Loucy (cell line): ENCODE data around the gene ATF6.

Experiments used
- H2AFZ ChIP-seq: fragments of 200-600 bp; sonication (generic); 2 replicates; pipeline ENCODE4 v1.6.0; 2016; ENCODE audit warnings: antibody characterized with exemption, mild to moderate bottlenecking, low read length, moderate library complexity
- H3F3A ChIP-seq: fragments of 200-600 bp; 2 replicates; pipeline ENCODE4 v1.6.0; 2016; ENCODE audit warnings: antibody characterized with exemption, low read depth, mild to moderate bottlenecking
- H3K27me3 ChIP-seq: fragments of 200-600 bp; sonication (generic); 2 replicates; pipeline ENCODE4 v1.6.1; 2014; ENCODE audit warnings: low read length, mild to moderate bottlenecking; ENCODE audit not compliant: insufficient read depth, poor library complexity, severe bottlenecking
- H3K36me3 ChIP-seq: fragments of 200-600 bp; sonication (generic); 2 replicates; pipeline ENCODE4 v1.6.1; 2016; ENCODE audit warnings: low read length; ENCODE audit not compliant: insufficient read depth
- H3K4me1 ChIP-seq: fragments of 200-600 bp; sonication (generic); 2 replicates; pipeline ENCODE4 v1.5.1; 2014; ENCODE audit warnings: low read length, mild to moderate bottlenecking; ENCODE audit not compliant: insufficient read depth, poor library complexity, severe bottlenecking
- H3K4me2 ChIP-seq: fragments of 200-600 bp; sonication (generic); 2 replicates; pipeline ENCODE4 v1.6.0; 2014; ENCODE audit warnings: antibody characterized with exemption, low read length, low read depth, mild to moderate bottlenecking; ENCODE audit not compliant: poor library complexity, severe bottlenecking
- H3K4me3 ChIP-seq: fragments of 200-600 bp; sonication (generic); 2 replicates; pipeline ENCODE4 v1.5.1; 2014; ENCODE audit warnings: low read length, mild to moderate bottlenecking, mixed read lengths; ENCODE audit not compliant: poor library complexity, severe bottlenecking
- H3K79me2 ChIP-seq: fragments of 200-600 bp; sonication (generic); 2 replicates; pipeline ENCODE4 v1.6.1; 2014; ENCODE audit warnings: low read length; ENCODE audit not compliant: insufficient read depth
- H3K9ac ChIP-seq: fragments of 200-600 bp; sonication (generic); 2 replicates; pipeline ENCODE4 v1.6.0; 2014; ENCODE audit warnings: mild to moderate bottlenecking, low read depth, low read length, moderate library complexity; ENCODE audit not compliant: poor library complexity, severe bottlenecking
- H3K9me2 ChIP-seq: fragments of 200-600 bp; sonication (generic); replicated peaks from 2 replicates; pipeline ENCODE4 v1.6.1; 2016; ENCODE audit warnings: low read depth, low read length, mixed read lengths
- H3K9me3 ChIP-seq: fragments of 200-600 bp; sonication (generic); 2 replicates; pipeline ENCODE4 v1.6.1; 2014; ENCODE audit warnings: mild to moderate bottlenecking, antibody characterized with exemption, low read length, low read depth; ENCODE audit not compliant: insufficient read depth
- H4K20me1 ChIP-seq: fragments of 200-600 bp; sonication (generic); 2 replicates; pipeline ENCODE4 v1.6.0; 2014; ENCODE audit warnings: antibody characterized with exemption, low read length, mild to moderate bottlenecking; ENCODE audit not compliant: insufficient read depth, poor library complexity, severe bottlenecking
- CTCF ChIP-seq: fragments of 200-600 bp; sonication (generic); conservative IDR thresholded peaks from 2 replicates; pipeline ENCODE4 v1.5.1; 2014; ENCODE audit warnings: mild to moderate bottlenecking, antibody characterized with exemption, low read length
- EZH2phosphoT487 ChIP-seq: fragments of 200-600 bp; IDR thresholded peaks from 2 replicates; pipeline ENCODE4 v1.6.1; 2018; ENCODE audit warnings: antibody characterized with exemption, mild to moderate bottlenecking, moderate library complexity, borderline replicate concordance

The ATF6 gene

DNA sequence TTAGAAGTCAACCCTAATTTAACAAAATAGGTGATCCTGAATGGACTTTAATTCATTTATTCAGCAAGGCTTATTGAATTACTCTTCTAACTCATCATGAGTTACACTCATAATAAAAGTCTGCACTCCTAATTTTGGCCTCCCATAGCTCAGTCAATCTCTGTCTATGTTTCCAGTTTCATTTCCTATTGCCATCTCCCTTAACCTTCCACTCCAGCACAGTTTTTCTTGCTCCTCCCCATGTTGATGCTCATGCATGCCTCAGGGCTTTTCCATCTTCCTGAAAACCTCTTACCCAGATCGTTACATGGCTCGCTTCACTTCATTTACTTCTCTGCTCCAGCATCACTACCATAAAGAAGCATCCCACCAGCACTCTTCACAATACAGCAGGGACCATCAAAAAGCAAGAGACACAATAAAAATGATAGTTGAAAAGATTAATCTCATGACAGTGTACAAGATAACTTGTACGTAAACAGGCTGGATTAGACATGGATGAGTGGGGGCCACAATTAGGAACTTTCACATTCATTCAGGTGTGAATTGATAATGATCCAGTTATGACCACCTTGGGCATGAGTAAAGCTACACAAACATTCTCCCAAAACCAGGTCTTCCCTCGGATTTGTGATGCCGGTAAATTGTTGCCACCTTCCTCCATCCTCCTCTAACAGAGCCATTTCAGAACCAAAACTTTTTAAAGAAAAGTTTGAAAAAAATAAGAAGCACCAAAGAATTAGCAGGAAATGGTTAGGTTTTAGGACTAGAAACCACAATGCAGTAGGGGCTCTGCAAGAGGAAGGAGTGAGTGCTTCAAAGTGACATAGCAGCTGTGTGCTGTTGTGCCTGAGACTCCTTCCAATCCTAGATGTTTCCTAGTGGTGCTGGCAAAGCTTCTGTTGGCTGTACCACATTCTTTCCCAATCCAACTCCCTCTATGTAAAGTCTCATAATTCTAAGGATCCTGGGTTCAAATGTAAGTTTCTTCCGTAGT, 167.8 kb downstream of the ATF6 start:
- Histone ChIP-seq H3K4me3 (peak overlapping the region; percentile 62), H3K9me3 (no peaks in the 10 kb centered on the region), H3K9me2 (no peaks in the 10 kb centered on the region), H3F3A (peaks cover 10% of the 10 kb centered on the region), H4K20me1 (no peaks in the 10 kb centered on the region), H3K4me2 (peak overlapping the region; percentile 83), H3K9ac (peak overlapping the region; percentile 53), H3K27me3 (no peaks in the 10 kb centered on the region), H2AFZ (no peak overlapping the region), H3K79me2 (no peaks in the 10 kb centered on the region), H3K4me1 (peaks cover 35% of the 10 kb centered on the region), H3K36me3 (peaks cover 24% of the 10 kb centered on the region; the same call in 1 of the 2 replicates)
- TF ChIP-seq EZH2phosphoT487 (no peak), CTCF (no peak)

DNA sequence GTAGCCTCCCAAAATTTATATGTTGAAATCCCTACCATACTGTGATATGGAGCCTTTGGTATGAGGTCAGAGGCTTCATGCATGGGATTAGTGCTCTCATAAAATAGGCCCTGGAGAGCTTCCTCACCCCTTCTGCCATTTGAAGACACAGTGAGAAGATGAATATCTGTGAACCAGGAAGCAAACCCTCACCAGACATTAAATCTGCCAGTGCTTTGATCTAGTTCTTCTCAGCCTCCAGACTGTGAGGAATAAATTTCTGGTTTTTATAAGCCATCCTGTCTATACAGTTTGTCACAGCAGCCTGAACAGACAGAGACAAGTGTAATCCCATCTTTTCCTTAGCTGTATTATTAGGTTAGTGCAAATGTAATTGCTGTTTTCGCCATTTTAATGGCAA, 169.1 kb downstream of the ATF6 start:
- H3K4me2 ChIP-seq = peak overlapping the region; percentile 83
- peaks cover 35% of the 10 kb centered on the region for H3K4me1 ChIP-seq
- H3K9me3 ChIP-seq = no peaks in the 10 kb centered on the region
- peaks cover 14% of the 10 kb centered on the region; the same call in 1 of the 2 replicates for H3K36me3 ChIP-seq
- H4K20me1 ChIP-seq = no peaks in the 10 kb centered on the region
- no peaks in the 10 kb centered on the region for H3K79me2 ChIP-seq
- no peak overlapping the region for H2AFZ ChIP-seq
- peak overlapping the region; percentile 62 for H3K4me3 ChIP-seq
- H3K27me3 ChIP-seq = no peaks in the 10 kb centered on the region
- H3K9me2 ChIP-seq = no peaks in the 10 kb centered on the region
- H3K9ac ChIP-seq = peak overlapping the region; percentile 53
- no peak for TF ChIP-seq EZH2phosphoT487
- TF ChIP-seq CTCF = no peak
- peaks cover 10% of the 10 kb centered on the region for H3F3A ChIP-seq

DNA sequence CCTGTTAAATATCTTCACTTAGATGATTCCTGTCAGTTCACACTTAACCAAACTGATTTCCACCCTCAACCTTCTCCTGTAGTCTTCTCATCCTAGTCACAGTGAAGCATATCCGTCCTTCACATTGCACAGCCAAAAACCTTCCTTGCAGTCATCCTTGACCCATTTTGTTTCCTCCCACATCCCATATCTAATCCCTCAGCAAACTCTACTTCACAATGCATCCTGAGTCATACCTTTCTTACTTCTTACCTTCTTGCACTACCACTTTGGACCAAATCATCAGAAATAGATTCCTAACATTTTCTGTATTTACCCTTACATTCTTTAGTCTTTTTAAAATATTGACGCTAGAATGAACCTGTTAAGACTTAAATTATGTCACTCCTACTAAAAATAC, 170.7 kb downstream of the ATF6 start:
- H3K9me3 ChIP-seq = no peaks in the 10 kb centered on the region
- H3K36me3 ChIP-seq = peaks cover 23% of the 10 kb centered on the region; the same call in 1 of the 2 replicates
- no peak overlapping the region for H2AFZ ChIP-seq
- H4K20me1 ChIP-seq = no peaks in the 10 kb centered on the region
- no peak overlapping the region for H3K4me3 ChIP-seq
- no peaks in the 10 kb centered on the region for H3K9me2 ChIP-seq
- no peak overlapping the region for H3K4me2 ChIP-seq
- H3K4me1 ChIP-seq = peaks cover 35% of the 10 kb centered on the region
- no peak overlapping the region for H3K9ac ChIP-seq
- no peaks in the 10 kb centered on the region for H3K79me2 ChIP-seq
- TF ChIP-seq CTCF = no peak
- no peak for TF ChIP-seq EZH2phosphoT487
- peaks cover 10% of the 10 kb centered on the region for H3F3A ChIP-seq
- no peaks in the 10 kb centered on the region for H3K27me3 ChIP-seq
